H1 (cell line): ENCODE data around the gene MGMT. TPM values are rescaled to one million over a fixed set of nuclear protein-coding genes. Genes with fewer than 3 reads are reported as not detected.
A peak's percentile ranks its signal among the peaks of the same experiment; 100 is the strongest.

ENCODE experiments used
- CTCF ChIA-PET: fragments of 300-600 bp; sonication (Branson Sonifier 250); formaldehyde crosslinking; loops from one replicate; lab custom pipeline; 2021; ENCODE audit not compliant: partially characterized antibody; lab: Charles Lee
- POLR2A ChIA-PET: fragments of 300-600 bp; sonication (Branson Sonifier 250); formaldehyde crosslinking; loops from one replicate; lab custom pipeline; 2021; ENCODE audit warnings: inconsistent platforms; ENCODE audit not compliant: partially characterized antibody; lab: Charles Lee
- DNase-seq, 2 experiments: peaks; one replicate each; pipeline versions ENCODE4 v3.0.0 to v3.0.0-alpha.2; 2010 to 2022; ENCODE audit warnings: low spot score in 2 of 2, low read depth in 1 of 2, mixed read lengths in 1 of 2
- FAIRE-seq: peaks from 2 replicates; lab custom pipeline; 2011; peaks lifted over from hg19 to GRCh38; lab: Jason Lieb, UNC
- H2AFZ ChIP-seq: 2 replicates; pipeline ENCODE4 v1.8.1; 2012; ENCODE audit warnings: low read length, inconsistent platforms
- H2AK5ac ChIP-seq: 2 replicates; pipeline ENCODE4 v1.6.1; 2013; ENCODE audit warnings: low read depth, low read length
- H2BK120ac ChIP-seq: replicated peaks from 2 replicates; pipeline ENCODE3; 2013; ENCODE audit warnings: low read depth, low read length, inconsistent platforms
- H2BK12ac ChIP-seq: 2 replicates; pipeline ENCODE4 v1.6.1; 2013; ENCODE audit warnings: low read depth, low read length
- H2BK15ac ChIP-seq: 2 replicates; pipeline ENCODE4 v1.6.1; 2013; ENCODE audit warnings: low read length
- H2BK20ac ChIP-seq: 2 replicates; pipeline ENCODE4 v1.6.1; 2013; ENCODE audit warnings: low read length
- H2BK5ac ChIP-seq: 2 replicates; pipeline ENCODE4 v1.6.1; 2013; ENCODE audit warnings: low read depth, low read length
- H3K14ac ChIP-seq: 2 replicates; pipeline ENCODE4 v1.6.1; 2013; ENCODE audit warnings: inconsistent platforms; ENCODE audit not compliant: insufficient read length
- H3K18ac ChIP-seq: 2 replicates; pipeline ENCODE4 v1.6.1; 2013; ENCODE audit warnings: low read length; ENCODE audit errors: extremely low read depth
- H3K23ac ChIP-seq: 2 replicates; pipeline ENCODE4 v1.6.1; 2013; ENCODE audit warnings: inconsistent platforms; ENCODE audit not compliant: insufficient read length
- H3K23me2 ChIP-seq: 2 replicates; pipeline ENCODE4 v1.6.1; 2013; ENCODE audit warnings: low read depth, low read length
- H3K27ac ChIP-seq: 2 replicates; pipeline ENCODE4 v1.6.1; 2011; ENCODE audit warnings: low read depth, low read length, inconsistent platforms
- H3K27me3 ChIP-seq, 4 experiments: replicated peaks in 1 of 4; 1 replicate in 1 of 4; 2 replicates in 3 of 4; pipeline versions ENCODE4 v1.6.1 to v1.8.1; 2011 to 2013; ENCODE audit warnings: low read length in 3 of 4, mild to moderate bottlenecking in 3 of 4, inconsistent platforms in 2 of 4, mixed read lengths in 2 of 4, moderate library complexity in 1 of 4; ENCODE audit not compliant: control insufficient read depth in 3 of 4, insufficient read depth in 3 of 4; ENCODE audit errors: extremely low read depth in 1 of 4
- H3K36me3 ChIP-seq, 4 experiments: 2 replicates each; pipeline versions ENCODE4 v1.6.1 to v1.8.1; 2011 to 2013; ENCODE audit warnings: mild to moderate bottlenecking in 4 of 4, low read length in 3 of 4, moderate library complexity in 2 of 4, control low read depth in 1 of 4, inconsistent platforms in 1 of 4; ENCODE audit not compliant: insufficient read depth in 4 of 4, control insufficient read depth in 2 of 4
- H3K4ac ChIP-seq: replicated peaks from 2 replicates; pipeline ENCODE3; 2013; ENCODE audit warnings: low read length, low read depth, mixed read lengths, inconsistent platforms; ENCODE audit not compliant: insufficient read length
- H3K4me1 ChIP-seq, 4 experiments: replicated peaks in 1 of 4; 1 replicate in 1 of 4; 2 replicates in 3 of 4; pipeline versions ENCODE4 v1.6.1 to v1.8.1; 2011 to 2013; ENCODE audit warnings: low read length in 3 of 4, inconsistent platforms in 2 of 4, mixed read lengths in 1 of 4; ENCODE audit not compliant: insufficient read depth in 4 of 4, control insufficient read depth in 3 of 4
- H3K4me2 ChIP-seq, 2 experiments: 2 replicates each; pipeline versions ENCODE4 v1.6.1 to v1.8.1; 2011 to 2013; ENCODE audit warnings: low read depth in 2 of 2, low read length in 2 of 2, control low read depth in 1 of 2, inconsistent platforms in 1 of 2, mild to moderate bottlenecking in 1 of 2; ENCODE audit not compliant: insufficient read depth in 1 of 2
- H3K4me3 ChIP-seq, 4 experiments: fragments of 200-600, 300-600 bp in 1 of 4; sonication (generic), shearing (Covaris generic), sonication (Bioruptor Twin) in 1 of 4; 2 replicates each; pipeline versions ENCODE4 v1.5.1 to v1.8.1; 2011 to 2016; ENCODE audit warnings: low read length in 4 of 4, low read depth in 3 of 4, control low read depth in 2 of 4, inconsistent platforms in 2 of 4, mild to moderate bottlenecking in 2 of 4, mixed read lengths in 1 of 4, moderate library complexity in 1 of 4; ENCODE audit not compliant: insufficient read depth in 2 of 4; ENCODE audit errors: extremely low read depth in 1 of 4
- H3K56ac ChIP-seq: replicated peaks from 2 replicates; pipeline ENCODE3; 2013; ENCODE audit warnings: low read depth, mild to moderate bottlenecking, mixed read lengths, low read length, inconsistent platforms; ENCODE audit not compliant: insufficient read length
- H3K79me1 ChIP-seq: 2 replicates; pipeline ENCODE4 v1.6.1; 2013; ENCODE audit warnings: low read depth, low read length, control low read depth
- H3K79me2 ChIP-seq, 2 experiments: 2 replicates each; pipeline versions ENCODE4 v1.6.1 to v1.8.1; 2012 to 2013; ENCODE audit warnings: low read length in 2 of 2, mild to moderate bottlenecking in 2 of 2, inconsistent platforms in 1 of 2; ENCODE audit not compliant: insufficient read depth in 2 of 2, control insufficient read depth in 1 of 2
- H3K9ac ChIP-seq, 4 experiments: replicated peaks in 1 of 4; 1 replicate in 1 of 4; 2 replicates in 3 of 4; pipeline versions ENCODE4 v1.6.1 to v1.8.1; 2011 to 2013; ENCODE audit warnings: low read depth in 3 of 4, low read length in 3 of 4, control low read depth in 2 of 4, mild to moderate bottlenecking in 2 of 4, moderate library complexity in 2 of 4, inconsistent platforms in 1 of 4; ENCODE audit errors: extremely low read depth in 1 of 4
- H3K9me3 ChIP-seq, 2 experiments: 2 replicates each; pipeline versions ENCODE4 v1.6.1 to v1.8.1; 2012 to 2013; ENCODE audit warnings: mild to moderate bottlenecking in 2 of 2, moderate library complexity in 2 of 2, control low read depth in 1 of 2, inconsistent platforms in 1 of 2, low read depth in 1 of 2, low read length in 1 of 2, mixed read lengths in 1 of 2; ENCODE audit not compliant: insufficient read depth in 2 of 2
- H4K20me1 ChIP-seq, 2 experiments: replicated peaks in 1 of 2; 2 replicates each; pipeline versions ENCODE3 to v1.8.1; 2011 to 2013; ENCODE audit warnings: inconsistent platforms in 2 of 2, low read length in 2 of 2, mild to moderate bottlenecking in 1 of 2; ENCODE audit not compliant: insufficient read depth in 2 of 2, control insufficient read depth in 1 of 2
- H4K5ac ChIP-seq: 2 replicates; pipeline ENCODE4 v1.6.1; 2013; ENCODE audit warnings: low read length, low read depth, mixed read lengths, inconsistent platforms; ENCODE audit not compliant: insufficient read length
- H4K8ac ChIP-seq: 2 replicates; pipeline ENCODE4 v1.8.0; 2013; ENCODE audit warnings: mild to moderate bottlenecking, moderate library complexity, low read length, inconsistent platforms; ENCODE audit not compliant: insufficient read depth; ENCODE audit errors: extremely low read depth
- H4K91ac ChIP-seq: replicated peaks from 2 replicates; pipeline ENCODE3; 2013; ENCODE audit warnings: low read length, mixed read lengths, inconsistent platforms; ENCODE audit not compliant: insufficient read length
- CHD1 ChIP-seq: IDR thresholded peaks from 2 replicates; pipeline ENCODE4 v1.6.1; 2012; ENCODE audit warnings: low read depth, low read length, improper control_type of control experiment
- CTBP2 ChIP-seq: IDR thresholded peaks from 2 replicates; pipeline ENCODE4 v1.7.0; 2011; ENCODE audit warnings: borderline replicate concordance, mild to moderate bottlenecking, moderate library complexity, mixed read lengths, low read length; ENCODE audit not compliant: insufficient read depth, insufficient read length
- WGBS, 2 experiments: shearing (Covaris generic) in 1 of 2; methylation state at CpG; one replicate each; pipeline versions ENCODE4 v1.1.6 to v1.1.7; 2013 to 2015; ENCODE audit warnings: low lambda C conversion rate in 2 of 2, mixed read lengths in 2 of 2, inconsistent platforms in 1 of 2, low coverage in 1 of 2, missing lambda C conversion rate in 1 of 2; ENCODE audit not compliant: insufficient replicate concordance in 2 of 2, insufficient coverage in 1 of 2, insufficient read length in 1 of 2; ENCODE audit errors: extremely low coverage in 1 of 2, missing lambda C conversion rate in 1 of 2; 5-methylcytosine and 5-hydroxymethylcytosine counted together
- polyA plus RNA-seq, 7 experiments: library from polyadenylated mRNA; depleted of rRNA in 3 of 7; stranded (reverse) in 5 of 7; unstranded in 2 of 7; fragments of >200 nt in 5 of 7; fragments of 200-250 nt in 2 of 7; gene quantifications; 1 replicate in 5 of 7; 2 replicates in 1 of 7; 4 replicates in 1 of 7; pipeline versions ENCODE4 v1.2.1 to v1.2.3, GENCODE V29; 2011 to 2013; ENCODE audit warnings: missing spikeins in 2 of 7, mixed read lengths in 2 of 7
- total RNA-seq: library from RNA; stranded (reverse); fragmentation: NEBNext Ultra II Directional; extraction: Animal tissue kit (Norgen Biotek cat#: 25700); gene quantifications from 2 replicates; pipeline ENCODE4 v1.2.1, GENCODE V29; 2021

The MGMT gene
- total and polyA plus RNA-seq, 2 of the 8 experiments (the other 6 are each of a cell fraction or from before 2014, with no cell fraction given): 9.9 to 10.7 TPM

DNA sequence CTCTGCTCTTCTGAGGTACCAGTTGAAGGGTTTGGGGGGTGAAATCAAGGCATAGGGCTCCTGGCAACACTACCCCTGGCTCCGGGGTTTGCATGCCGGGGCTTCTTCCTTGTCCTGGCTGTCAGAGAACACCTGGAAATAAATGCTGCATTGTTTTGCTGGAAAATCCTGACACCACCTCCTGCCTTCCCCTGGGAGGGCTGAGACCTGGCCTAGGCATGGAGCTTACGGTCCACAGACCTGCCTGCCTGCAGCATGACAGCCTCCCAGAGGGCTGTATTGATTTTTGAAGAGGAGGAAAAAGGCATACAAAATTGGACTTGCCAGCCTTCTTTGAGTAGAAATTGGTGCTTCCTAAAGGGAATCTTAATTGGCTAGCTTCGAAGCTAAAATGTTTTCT is 227.1 kb downstream of the MGMT start:
- H2BK120ac ChIP-seq: no peak overlapping the region
- H3K4me3 ChIP-seq: no peak overlapping the region
- H3K79me2 ChIP-seq: no peaks in the 10 kb centered on the region
- no peak overlapping the region for H2BK12ac ChIP-seq
- no peak overlapping the region for H4K8ac ChIP-seq
- no peak for FAIRE-seq
- no peak overlapping the region for H3K14ac ChIP-seq
- ChIA-PET POLR2A (no interaction called here), CTCF (interaction anchor here (0.6 to 1.2 kb wide), 3 partner anchors 33 to 177 kb away, joined by 3 to 4 read pairs (median 4); no protein-coding TSS in a partner anchor)
- no peak overlapping the region for H3K23ac ChIP-seq
- H3K4ac ChIP-seq: no peak overlapping the region
- H4K20me1 ChIP-seq: no peaks in the 10 kb centered on the region
- DNase-seq: peak in 1 of 2 experiments; percentile 43
- WGBS, 2 experiments: 81% methylated on average over 4 of the region's 4 CpGs; no CpG with 5 or more reads in 1 of the 2 experiments
- H3K79me1 ChIP-seq: no peaks in the 10 kb centered on the region
- peaks cover 0 to 5% (median 0%) of the 10 kb centered on the region in 4 experiments; a peak in 2 of 7 replicates for H3K4me1 ChIP-seq
- no peak overlapping the region for H2AK5ac ChIP-seq
- no peaks in the 10 kb centered on the region; a peak in 1 of 7 replicates for H3K27me3 ChIP-seq
- no peaks in the 10 kb centered on the region for H3K23me2 ChIP-seq
- H2BK5ac ChIP-seq: no peak overlapping the region
- no peak for TF ChIP-seq CHD1
- TF ChIP-seq CTBP2: no peak
- H4K5ac ChIP-seq: no peak overlapping the region
- H2BK15ac ChIP-seq: no peak overlapping the region
- H2AFZ ChIP-seq: no peak overlapping the region
- H3K36me3 ChIP-seq: no peaks in the 10 kb centered on the region
- H3K56ac ChIP-seq: no peak overlapping the region
- no peak overlapping the region for H2BK20ac ChIP-seq
- H3K27ac ChIP-seq: no peak overlapping the region
- H3K9me3 ChIP-seq: no peaks in the 10 kb centered on the region
- no peak overlapping the region for H4K91ac ChIP-seq
- H3K4me2 ChIP-seq: no peak overlapping the region
- no peak overlapping the region for H3K18ac ChIP-seq
- H3K9ac ChIP-seq: no peak overlapping the region
